Activated naive CD8-positive, alpha-beta T cell (primary cell): ENCODE data around the gene TMEM89.

Source experiments
- H3K27ac Mint-ChIP-seq: one replicate; pipeline ENCODE4 v1.8.0; 2021; ENCODE audit warnings: mixed read lengths
- H3K27me3 Mint-ChIP-seq: one replicate; pipeline ENCODE4 v1.8.0; 2021; ENCODE audit warnings: mixed read lengths
- H3K36me3 Mint-ChIP-seq: one replicate; pipeline ENCODE4 v1.8.0; 2021; ENCODE audit warnings: mixed read lengths
- H3K4me1 Mint-ChIP-seq: one replicate; pipeline ENCODE4 v1.8.0; 2021; ENCODE audit warnings: low read depth, mixed read lengths
- H3K4me3 Mint-ChIP-seq: one replicate; pipeline ENCODE4 v1.8.0; 2021; ENCODE audit warnings: mild to moderate bottlenecking, mixed read lengths
- H3K9me3 Mint-ChIP-seq: one replicate; pipeline ENCODE4 v1.8.0; 2021; ENCODE audit warnings: low read depth, mixed read lengths

The TMEM89 gene

GRCh38 chr3:48607519-48607918 is 14.1 kb downstream of the TMEM89 start:
- no peak overlapping the region for H3K4me3 Mint-ChIP-seq
- H3K9me3 Mint-ChIP-seq = no peaks in the 10 kb centered on the region
- no peak overlapping the region for H3K27ac Mint-ChIP-seq
- H3K36me3 Mint-ChIP-seq = peaks cover 3% of the 10 kb centered on the region
- H3K4me1 Mint-ChIP-seq = peaks cover 14% of the 10 kb centered on the region
- no peaks in the 10 kb centered on the region for H3K27me3 Mint-ChIP-seq

- Mint-ChIP-seq H3K4me3 (no peak overlapping the region), H3K36me3 (peaks cover 4% of the 10 kb centered on the region), H3K9me3 (no peaks in the 10 kb centered on the region), H3K4me1 (peaks cover 4% of the 10 kb centered on the region), H3K27ac (no peak overlapping the region), H3K27me3 (no peaks in the 10 kb centered on the region)
Observed at GRCh38 chr3:48601622-48601994, 20.0 kb downstream of the TMEM89 start.

- Mint-ChIP-seq H3K4me1 (peaks cover 7% of the 10 kb centered on the region), H3K27ac (no peak overlapping the region), H3K9me3 (no peaks in the 10 kb centered on the region), H3K27me3 (peaks cover 2% of the 10 kb centered on the region), H3K4me3 (no peak overlapping the region), H3K36me3 (peaks cover 4% of the 10 kb centered on the region)
Observed at GRCh38 chr3:48600711-48601621, 20.6 kb downstream of the TMEM89 start.

- Mint-ChIP-seq H3K4me3 (no peak overlapping the region), H3K27ac (no peak overlapping the region), H3K27me3 (peaks cover 2% of the 10 kb centered on the region), H3K4me1 (peaks cover 8% of the 10 kb centered on the region), H3K9me3 (no peaks in the 10 kb centered on the region), H3K36me3 (peaks cover 4% of the 10 kb centered on the region)
Observed at GRCh38 chr3:48599509-48600285, 21.9 kb downstream of the TMEM89 start.

GRCh38 chr3:48599077-48599501 is 22.5 kb downstream of the TMEM89 start:
- Mint-ChIP-seq H3K27ac (no peak overlapping the region), H3K27me3 (peaks cover 2% of the 10 kb centered on the region)

GRCh38 chr3:48598323-48599076 is 23.1 kb downstream of the TMEM89 start:
- H3K36me3 Mint-ChIP-seq = peaks cover 4% of the 10 kb centered on the region
- H3K9me3 Mint-ChIP-seq = no peaks in the 10 kb centered on the region
- H3K4me1 Mint-ChIP-seq = peaks cover 8% of the 10 kb centered on the region
- H3K27me3 Mint-ChIP-seq = peaks cover 2% of the 10 kb centered on the region
- no peak overlapping the region for H3K4me3 Mint-ChIP-seq
- H3K27ac Mint-ChIP-seq = no peak overlapping the region

More at GRCh38 chr3:48599077-48599501, 22.5 kb downstream of the TMEM89 start:
- H3K36me3 Mint-ChIP-seq = peaks cover 4% of the 10 kb centered on the region
- no peak overlapping the region for H3K4me3 Mint-ChIP-seq
- peaks cover 8% of the 10 kb centered on the region for H3K4me1 Mint-ChIP-seq
- no peaks in the 10 kb centered on the region for H3K9me3 Mint-ChIP-seq

GRCh38 chr3:48597408-48597800 is 24.2 kb downstream of the TMEM89 start:
- H3K4me1 Mint-ChIP-seq = peaks cover 8% of the 10 kb centered on the region
- peak overlapping the region; percentile 64 for H3K27ac Mint-ChIP-seq
- peaks cover 6% of the 10 kb centered on the region for H3K27me3 Mint-ChIP-seq
- H3K9me3 Mint-ChIP-seq = no peaks in the 10 kb centered on the region
- no peak overlapping the region for H3K4me3 Mint-ChIP-seq
- peaks cover 4% of the 10 kb centered on the region for H3K36me3 Mint-ChIP-seq

- Mint-ChIP-seq H3K27ac (no peak overlapping the region), H3K4me3 (no peak overlapping the region), H3K9me3 (no peaks in the 10 kb centered on the region), H3K36me3 (peaks cover 4% of the 10 kb centered on the region), H3K27me3 (peaks cover 6% of the 10 kb centered on the region), H3K4me1 (peaks cover 8% of the 10 kb centered on the region)
Observed at GRCh38 chr3:48596676-48597407, 24.7 kb downstream of the TMEM89 start.

GRCh38 chr3:48596157-48596556 is 25.4 kb downstream of the TMEM89 start:
- Mint-ChIP-seq H3K36me3 (peaks cover 4% of the 10 kb centered on the region), H3K27ac (no peak overlapping the region), H3K9me3 (no peaks in the 10 kb centered on the region), H3K4me3 (peak overlapping the region; percentile 17), H3K4me1 (peaks cover 8% of the 10 kb centered on the region), H3K27me3 (peaks cover 6% of the 10 kb centered on the region)

- H3K27me3 Mint-ChIP-seq = peaks cover 9% of the 10 kb centered on the region
- H3K4me1 Mint-ChIP-seq = peaks cover 8% of the 10 kb centered on the region
- H3K27ac Mint-ChIP-seq = no peak overlapping the region
- H3K9me3 Mint-ChIP-seq = no peaks in the 10 kb centered on the region
- H3K4me3 Mint-ChIP-seq = no peak overlapping the region
- peaks cover 6% of the 10 kb centered on the region for H3K36me3 Mint-ChIP-seq
Observed at GRCh38 chr3:48595526-48596121, 25.9 kb downstream of the TMEM89 start.

GRCh38 chr3:48595075-48595525 is 26.5 kb downstream of the TMEM89 start, which contains the start of gene COL7A1:
Gene COL7A1 (minus strand): TSS chr3:48595329. CDS start chr3:48595159, 170 bp downstream.
- Mint-ChIP-seq H3K9me3 (no peaks in the 10 kb centered on the region), H3K27me3 (peaks cover 9% of the 10 kb centered on the region), H3K27ac (no peak within 1 kb of the TSS), H3K4me3 (peak within 1 kb of the TSS; percentile 17), H3K36me3 (peaks cover 6% of the 10 kb centered on the region), H3K4me1 (peaks cover 8% of the 10 kb centered on the region)

GRCh38 chr3:48594417-48595049 is 27.0 kb downstream of the TMEM89 start:
- no peaks in the 10 kb centered on the region for H3K9me3 Mint-ChIP-seq
- H3K4me3 Mint-ChIP-seq = no peak overlapping the region

GRCh38 chr3:48593337-48593736 is 28.2 kb downstream of the TMEM89 start:
- H3K4me1 Mint-ChIP-seq = peaks cover 6% of the 10 kb centered on the region
- H3K27me3 Mint-ChIP-seq = peaks cover 18% of the 10 kb centered on the region
- peaks cover 6% of the 10 kb centered on the region for H3K36me3 Mint-ChIP-seq
- no peak overlapping the region for H3K27ac Mint-ChIP-seq
- H3K9me3 Mint-ChIP-seq = no peaks in the 10 kb centered on the region
- no peak overlapping the region for H3K4me3 Mint-ChIP-seq

More at GRCh38 chr3:48594417-48595049, 27.0 kb downstream of the TMEM89 start:
- peaks cover 6% of the 10 kb centered on the region for H3K36me3 Mint-ChIP-seq
- peaks cover 11% of the 10 kb centered on the region for H3K27me3 Mint-ChIP-seq
- H3K4me1 Mint-ChIP-seq = peaks cover 8% of the 10 kb centered on the region
- no peak overlapping the region for H3K27ac Mint-ChIP-seq
